GM18526 (cell line): ENCODE measurements around the gene NPEPPS.

Experiments used
- POLR2A ChIP-seq: IDR thresholded peaks from 3 replicates; pipeline ENCODE4 v1.6.1; 2011; ENCODE audit not compliant: insufficient read length; ENCODE audit errors: extremely low read depth

The NPEPPS gene

GRCh38 chr17:47651704-47652103, 120.8 kb downstream of the NPEPPS start:
- no peak for TF ChIP-seq POLR2A

- no peak for TF ChIP-seq POLR2A
These were observed 121.7 kb downstream of the NPEPPS start for GRCh38 chr17:47652570-47652969.

GRCh38 chr17:47653442-47653841, 122.5 kb downstream of the NPEPPS start:
- TF ChIP-seq POLR2A = no peak

- no peak for TF ChIP-seq POLR2A
These were observed 124.1 kb downstream of the NPEPPS start for GRCh38 chr17:47654991-47655390.

GRCh38 chr17:47660064-47660492, 129.2 kb downstream of the NPEPPS start:
- no peak for TF ChIP-seq POLR2A

- TF ChIP-seq POLR2A = no peak
These were observed 133.2 kb downstream of the NPEPPS start for GRCh38 chr17:47663912-47664623.

GRCh38 chr17:47664624-47664941, 133.7 kb downstream of the NPEPPS start:
- no peak for TF ChIP-seq POLR2A

GRCh38 chr17:47665655-47666054, 134.7 kb downstream of the NPEPPS start:
- no peak for TF ChIP-seq POLR2A

- no peak for TF ChIP-seq POLR2A
These were observed 138.2 kb downstream of the NPEPPS start for GRCh38 chr17:47669081-47669480.

GRCh38 chr17:47670064-47670463, 139.2 kb downstream of the NPEPPS start:
- TF ChIP-seq POLR2A = no peak
